SW480 (cell line): ENCODE data around the gene PTPRU.

Source experiments
- DNase-seq: peaks from one replicate; pipeline ENCODE4 v3.0.0-alpha.2; 2016; ENCODE audit warnings: low spot score

The PTPRU gene

DNA sequence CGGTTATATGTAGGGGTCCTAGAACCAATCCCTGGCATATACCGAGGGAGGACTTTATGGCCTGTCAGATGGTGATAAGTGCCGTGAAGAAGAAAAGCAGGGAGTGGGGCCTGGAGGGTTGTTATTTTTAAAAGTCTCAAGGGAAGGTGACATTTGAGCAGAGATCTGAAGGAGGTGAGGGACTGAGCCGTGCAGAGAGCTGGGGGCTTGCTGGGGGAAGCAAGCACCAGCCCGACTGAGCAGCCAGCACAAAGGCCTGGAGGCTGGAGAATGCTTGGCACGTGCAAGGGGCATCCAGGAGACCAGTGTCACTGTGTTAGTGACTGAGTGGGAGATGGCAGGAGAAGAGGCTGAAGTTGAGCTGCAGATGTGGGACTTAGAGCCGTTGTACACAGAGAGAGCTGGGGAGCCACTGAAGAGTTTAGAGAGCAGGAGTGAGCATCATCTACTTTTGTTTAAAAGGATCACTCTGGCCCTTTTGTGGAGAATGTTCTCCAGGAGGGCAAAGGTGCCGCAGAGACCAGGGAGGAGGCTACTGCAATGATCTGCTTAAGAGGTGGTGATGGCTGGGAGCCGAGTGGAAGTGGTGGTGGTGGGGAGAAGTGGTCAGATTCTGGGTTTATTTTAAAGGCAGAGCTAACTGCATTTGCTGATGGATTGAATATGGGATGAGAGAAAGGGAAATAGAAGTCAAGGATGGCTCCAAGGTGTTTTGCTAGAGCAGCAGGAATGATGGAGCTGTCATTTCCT, 31.2 kb downstream of the PTPRU start:
- DNase-seq = no peak

- DNase-seq = no peak
Measured at GRCh38 chr1:29269382-29269781, 33.1 kb downstream of the PTPRU start.

DNA sequence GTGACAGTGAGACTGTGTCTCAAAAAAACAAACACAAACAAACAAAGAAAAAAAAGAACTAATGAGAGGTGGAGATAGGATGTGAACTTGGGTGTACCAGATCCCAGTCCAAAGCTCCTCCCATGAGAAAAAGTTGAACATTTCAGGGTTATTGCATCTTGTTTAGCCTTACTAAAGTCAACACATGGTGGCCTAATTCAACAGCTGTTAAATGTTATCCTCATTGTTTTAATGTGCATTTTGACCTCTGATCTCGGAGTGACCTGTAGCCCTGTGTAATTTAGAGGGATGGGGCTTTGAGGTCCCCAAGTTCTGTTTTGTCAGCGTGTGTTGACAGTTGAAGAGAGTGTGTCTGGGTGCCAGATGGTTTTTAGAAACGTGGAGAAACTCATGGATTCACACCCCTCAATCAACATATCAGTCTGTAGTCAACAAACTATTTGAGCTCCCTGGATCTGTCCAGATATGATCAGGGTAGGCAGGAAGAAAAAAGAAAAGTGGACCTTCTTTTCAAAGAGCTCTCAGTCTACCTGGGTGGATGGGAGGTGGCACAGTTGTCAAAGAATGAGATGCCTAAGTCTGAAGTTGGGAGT, 34.7 kb downstream of the PTPRU start:
- DNase-seq = no peak

- peak; percentile 77 for DNase-seq
Measured at GRCh38 chr1:29271724-29272123, 35.4 kb downstream of the PTPRU start.

DNA sequence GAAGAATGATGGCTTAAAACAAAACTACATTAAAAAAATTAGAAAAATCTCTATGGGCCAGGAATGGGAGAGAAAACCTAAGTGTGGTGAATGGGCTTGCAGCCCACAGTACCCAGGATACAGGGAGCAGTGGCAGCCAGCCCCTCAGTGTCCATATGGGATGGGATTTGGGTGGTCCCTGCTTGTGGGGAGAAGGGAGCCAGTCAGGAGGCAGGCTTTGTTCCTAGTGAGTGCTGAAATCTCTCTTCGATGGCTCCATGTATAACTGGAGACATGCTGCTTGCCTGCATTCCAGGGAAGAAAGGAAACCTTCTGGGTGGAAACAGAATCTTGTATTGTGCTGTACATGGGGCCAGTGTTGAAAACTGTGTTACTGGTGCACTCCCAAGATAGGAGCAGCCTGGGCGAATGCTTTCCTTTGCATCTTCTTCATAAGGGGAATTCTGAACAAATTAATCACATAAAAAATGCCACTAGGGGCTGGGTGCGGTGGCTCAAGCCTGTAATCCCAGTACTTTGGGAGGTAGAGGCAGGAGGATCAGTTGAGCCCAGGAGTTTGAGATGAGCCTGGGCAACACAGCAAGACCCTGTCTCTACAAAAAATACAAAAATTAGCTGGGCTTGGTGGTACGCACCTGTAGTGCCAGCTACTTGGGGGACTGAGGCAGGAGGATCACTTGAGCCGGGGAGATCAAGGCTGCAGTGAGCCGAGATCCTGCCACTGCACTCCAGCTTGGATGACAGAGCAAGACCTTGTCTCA, 36.0 kb downstream of the PTPRU start:
- no peak for DNase-seq

GRCh38 chr1:29275435-29275834, 39.1 kb downstream of the PTPRU start:
- no peak for DNase-seq

DNA sequence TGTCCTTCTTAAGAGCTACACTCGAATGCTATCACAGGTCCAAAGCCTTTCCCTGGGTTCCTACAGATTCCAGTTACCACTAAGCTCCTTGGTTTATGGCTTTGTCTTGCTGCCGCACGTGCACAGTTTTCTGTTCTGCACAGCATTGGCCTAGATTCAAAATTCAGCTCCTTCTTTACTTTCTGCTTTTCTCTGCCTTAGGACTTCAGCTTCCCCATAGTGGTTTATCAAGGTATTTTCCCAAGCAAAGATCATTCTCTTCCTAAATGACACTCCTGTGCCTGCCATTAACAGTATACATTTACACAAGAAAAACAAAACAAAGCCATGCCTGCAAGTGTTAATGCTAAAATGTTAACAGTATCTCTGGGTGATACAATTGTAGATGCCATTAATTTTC, 41.8 kb downstream of the PTPRU start:
- DNase-seq = no peak

DNA sequence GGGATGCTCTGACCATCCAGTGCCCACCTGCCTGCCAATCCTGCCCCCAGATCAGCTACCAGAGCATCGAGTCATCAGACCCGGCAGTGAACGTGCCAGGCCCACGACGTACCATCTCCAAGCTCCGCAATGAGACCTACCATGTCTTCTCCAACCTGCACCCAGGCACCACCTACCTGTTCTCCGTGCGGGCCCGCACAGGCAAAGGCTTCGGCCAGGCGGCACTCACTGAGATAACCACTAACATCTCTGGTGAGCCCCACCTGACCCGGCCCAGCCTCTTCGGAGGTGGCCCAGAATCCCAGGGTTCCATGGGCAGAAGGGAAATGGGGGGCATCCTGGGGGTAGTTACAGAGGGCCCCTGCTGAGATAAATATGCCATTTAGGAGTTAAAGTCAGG, 43.1 kb downstream of the PTPRU start:
- no peak for DNase-seq

GRCh38 chr1:29279951-29280391, 43.6 kb downstream of the PTPRU start:
- no peak for DNase-seq

GRCh38 chr1:29280409-29281131, 44.2 kb downstream of the PTPRU start:
- no peak for DNase-seq

GRCh38 chr1:29281571-29281970, 45.2 kb downstream of the PTPRU start:
- no peak for DNase-seq

- no peak for DNase-seq
Measured at GRCh38 chr1:29282135-29282923, 46.0 kb downstream of the PTPRU start.

GRCh38 chr1:29282924-29283803, 46.8 kb downstream of the PTPRU start:
- peak; percentile 44 for DNase-seq

DNA sequence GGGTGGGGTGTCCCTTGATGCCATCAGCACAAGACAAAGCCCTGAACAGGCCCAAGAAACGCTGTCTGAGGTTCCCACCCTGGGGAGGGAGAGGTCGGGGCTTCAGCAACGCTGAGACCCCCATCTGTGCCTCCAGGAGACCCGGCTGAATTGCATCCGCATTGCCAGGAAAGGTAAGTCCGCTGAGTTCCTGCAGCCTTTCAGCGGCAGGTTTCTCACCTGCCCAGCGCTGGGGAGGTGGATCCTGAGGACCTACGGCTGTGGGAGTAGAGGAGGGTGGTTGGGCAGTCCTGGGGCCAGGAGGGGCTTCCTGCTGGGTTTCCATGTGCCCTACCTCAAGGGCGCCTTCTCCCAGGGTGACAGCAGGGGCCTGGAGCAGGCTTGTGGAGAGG, 47.5 kb downstream of the PTPRU start:
- no peak for DNase-seq

- no peak for DNase-seq
Measured at GRCh38 chr1:29284286-29284960, 48.1 kb downstream of the PTPRU start.

GRCh38 chr1:29284961-29285560, 48.7 kb downstream of the PTPRU start:
- no peak for DNase-seq

DNA sequence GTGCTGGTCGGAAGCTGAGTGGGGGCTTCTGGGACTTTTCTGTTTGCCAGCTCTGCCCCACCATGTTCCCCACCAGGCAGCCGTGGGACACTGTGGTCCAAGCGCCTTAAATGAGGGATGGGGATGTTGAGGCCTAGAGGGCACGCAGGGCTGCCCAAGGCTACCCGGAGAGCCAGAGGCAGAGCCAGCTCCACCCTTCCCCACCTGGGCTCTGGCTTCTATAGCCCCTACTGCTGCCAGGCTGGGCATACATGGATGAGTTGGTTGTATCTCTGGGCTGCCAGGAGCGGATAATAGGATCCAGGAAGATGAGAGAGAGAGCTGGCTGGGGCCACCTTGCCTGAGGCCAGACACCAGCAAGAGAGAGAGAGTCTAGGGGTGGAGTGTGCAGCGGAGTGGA, 49.4 kb downstream of the PTPRU start:
- DNase-seq = no peak

GRCh38 chr1:29286194-29286767, 50.0 kb downstream of the PTPRU start:
- no peak for DNase-seq

DNA sequence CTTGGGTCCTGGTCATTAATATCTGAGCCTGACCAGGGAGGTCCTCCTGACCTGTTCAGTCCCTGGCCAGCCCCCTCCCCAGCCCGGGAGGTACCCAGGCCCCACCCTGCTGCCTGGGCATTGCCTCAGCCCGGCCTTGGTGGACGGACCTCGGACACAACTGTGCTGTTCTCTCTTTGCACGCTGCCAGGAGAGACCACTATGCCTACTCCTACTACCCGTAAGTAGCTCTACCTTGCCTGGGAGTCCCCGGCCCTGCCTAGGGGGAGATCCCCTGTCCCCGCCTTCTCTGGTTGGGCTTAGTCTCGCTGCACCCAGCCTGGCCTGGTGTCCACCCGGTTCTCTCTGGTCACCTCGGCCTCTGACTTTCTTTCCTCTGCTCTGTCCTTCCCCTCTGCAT, 53.2 kb downstream of the PTPRU start:
- DNase-seq = no peak
